ENCODE data around the gene TERT. TPM values are rescaled to one million over a fixed set of nuclear protein-coding genes. Genes with fewer than 3 reads are reported as not detected.
"Not testable (repeated sequence)": the region's sequence is repeated elsewhere in the genome, so short reads cannot be mapped to it uniquely, and the experiment has no call there.

The TERT gene
- total RNA-seq, 1 donor from 2014 or later: not detected

DNA sequence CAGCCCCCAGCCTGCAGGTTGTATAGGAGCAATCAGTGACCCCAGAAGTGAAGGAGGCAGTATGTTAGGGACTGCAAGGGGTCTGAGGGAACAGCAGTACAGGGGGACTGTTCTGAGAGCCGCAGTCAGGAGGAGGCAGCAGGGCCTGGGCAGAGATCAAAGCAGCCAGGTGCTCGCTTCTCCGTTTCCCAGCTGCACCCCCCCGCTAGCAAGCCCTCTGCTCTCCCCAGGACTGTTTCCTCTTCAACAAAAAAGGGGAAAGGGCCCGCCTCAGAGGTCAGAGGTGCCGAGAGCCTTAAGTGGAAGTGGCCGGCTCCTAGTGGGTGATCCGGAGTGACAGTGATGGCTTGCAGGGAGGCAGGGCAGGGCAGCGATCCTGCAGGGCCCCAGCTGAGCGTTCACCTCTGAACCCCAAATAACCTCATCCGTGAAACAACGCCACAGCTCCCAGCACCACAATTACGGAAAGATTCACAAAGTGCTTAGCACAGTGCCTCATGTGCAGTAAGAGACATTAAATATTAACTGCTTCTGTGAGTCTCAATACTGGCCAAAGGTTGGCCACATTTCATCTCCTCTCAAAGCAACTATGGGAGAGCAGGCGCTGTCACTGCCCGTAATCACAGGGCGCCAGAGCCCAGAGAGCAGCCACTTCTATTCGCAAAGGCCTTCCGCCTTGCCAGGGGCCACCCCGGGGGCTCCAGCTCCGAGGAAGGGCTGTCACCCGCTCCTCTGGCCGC is 42.1 kb upstream of the TERT start:
- no peaks in the 10 kb centered on the region for H3K9me3 ChIP-seq
- TF ChIP-seq, protein P1, sequence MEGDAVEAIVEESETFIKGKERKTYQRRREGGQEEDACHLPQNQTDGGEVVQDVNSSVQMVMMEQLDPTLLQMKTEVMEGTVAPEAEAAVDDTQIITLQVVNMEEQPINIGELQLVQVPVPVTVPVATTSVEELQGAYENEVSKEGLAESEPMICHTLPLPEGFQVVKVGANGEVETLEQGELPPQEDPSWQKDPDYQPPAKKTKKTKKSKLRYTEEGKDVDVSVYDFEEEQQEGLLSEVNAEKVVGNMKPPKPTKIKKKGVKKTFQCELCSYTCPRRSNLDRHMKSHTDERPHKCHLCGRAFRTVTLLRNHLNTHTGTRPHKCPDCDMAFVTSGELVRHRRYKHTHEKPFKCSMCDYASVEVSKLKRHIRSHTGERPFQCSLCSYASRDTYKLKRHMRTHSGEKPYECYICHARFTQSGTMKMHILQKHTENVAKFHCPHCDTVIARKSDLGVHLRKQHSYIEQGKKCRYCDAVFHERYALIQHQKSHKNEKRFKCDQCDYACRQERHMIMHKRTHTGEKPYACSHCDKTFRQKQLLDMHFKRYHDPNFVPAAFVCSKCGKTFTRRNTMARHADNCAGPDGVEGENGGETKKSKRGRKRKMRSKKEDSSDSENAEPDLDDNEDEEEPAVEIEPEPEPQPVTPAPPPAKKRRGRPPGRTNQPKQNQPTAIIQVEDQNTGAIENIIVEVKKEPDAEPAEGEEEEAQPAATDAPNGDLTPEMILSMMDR (IDR thresholded peaks at IDR 0.05): no peak
- H3K36me3 ChIP-seq: peaks cover 81 to 90% of the 10 kb centered on the region in 2 donors
- no peak overlapping the region for H3K4me3 ChIP-seq
- intact Hi-C loops (cut with DNase I): no loop called here
- H3K27me3 ChIP-seq: no peaks in the 10 kb centered on the region
- no peak for DNase-seq (ENCODE audit: low spot score in 2 of 2)
- H3K27ac ChIP-seq: no peak overlapping the region
- H3K4me1 ChIP-seq: no peaks in the 10 kb centered on the region

DNA sequence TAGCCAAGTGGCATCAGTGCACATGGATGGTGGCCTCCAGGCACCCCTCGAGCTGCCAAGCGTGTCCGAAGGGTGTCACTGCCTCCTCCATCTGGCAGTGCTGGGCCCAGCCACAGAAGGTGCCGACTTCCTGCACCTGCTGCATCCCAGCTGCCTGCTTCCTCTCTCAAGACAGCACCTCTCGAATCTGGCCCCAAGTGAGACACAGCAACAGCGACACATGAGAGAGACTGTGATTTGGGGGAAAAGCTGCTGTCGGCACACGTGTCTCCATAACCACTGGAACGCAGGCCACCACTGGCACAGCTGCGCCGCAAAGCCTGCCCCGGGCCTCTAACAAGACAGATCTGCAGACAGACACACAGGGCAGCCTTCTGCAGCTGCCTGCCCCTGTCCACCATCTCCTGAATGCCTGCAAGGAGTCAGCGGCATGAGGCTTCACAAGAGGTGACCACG is 41.3 kb upstream of the TERT start:
- Histone ChIP-seq H3K27me3 (no peaks in the 10 kb centered on the region), H3K9me3 (no peaks in the 10 kb centered on the region), H3K36me3 (peaks cover 82 to 90% of the 10 kb centered on the region in 2 donors), H3K4me1 (no peaks in the 10 kb centered on the region), H3K27ac (no peak overlapping the region), H3K4me3 (no peak overlapping the region)
- TF ChIP-seq, protein P1 (IDR thresholded peaks at IDR 0.05): no peak
- intact Hi-C loops (cut with DNase I): no loop called here
- no peak for DNase-seq (ENCODE audit: low spot score in 2 of 2)

DNA sequence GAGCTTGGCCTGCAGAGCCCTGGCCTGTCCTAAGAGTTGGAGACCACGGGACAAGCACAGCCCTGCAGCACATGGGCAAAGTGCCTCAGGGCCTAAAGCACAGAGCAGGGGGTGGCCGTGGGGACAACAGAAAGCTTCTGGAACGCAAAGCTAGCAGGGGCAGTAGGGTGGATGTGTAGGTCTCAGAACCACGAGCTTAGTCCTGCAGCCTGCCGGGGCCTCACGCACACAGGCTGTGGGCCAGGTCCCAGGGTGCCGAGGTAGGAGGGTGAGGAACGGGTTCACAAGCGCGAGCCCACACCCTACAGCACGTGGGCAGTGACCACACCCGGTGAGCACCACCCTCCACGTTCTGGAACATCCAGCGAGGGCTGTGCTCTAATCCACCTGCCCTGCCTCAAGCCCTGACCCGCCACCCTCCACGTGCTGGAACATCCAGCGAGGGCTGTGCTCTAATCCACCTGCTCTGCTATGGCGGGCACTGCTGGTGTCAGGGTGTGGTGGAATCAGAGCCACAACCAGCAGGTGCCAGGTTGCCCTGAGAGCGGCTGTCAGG is 40.8 kb upstream of the TERT start:
- H3K27me3 ChIP-seq: no peaks in the 10 kb centered on the region
- no peaks in the 10 kb centered on the region for H3K4me1 ChIP-seq
- no peak overlapping the region for H3K4me3 ChIP-seq
- DNase-seq (ENCODE audit: low spot score in 2 of 2): no peak
- intact Hi-C loops (cut with DNase I): no loop called here
- H3K36me3 ChIP-seq: peaks cover 82 to 90% of the 10 kb centered on the region in 2 donors
- no peaks in the 10 kb centered on the region for H3K9me3 ChIP-seq
- no peak overlapping the region for H3K27ac ChIP-seq
- TF ChIP-seq, protein P1 (IDR thresholded peaks at IDR 0.05): no peak

DNA sequence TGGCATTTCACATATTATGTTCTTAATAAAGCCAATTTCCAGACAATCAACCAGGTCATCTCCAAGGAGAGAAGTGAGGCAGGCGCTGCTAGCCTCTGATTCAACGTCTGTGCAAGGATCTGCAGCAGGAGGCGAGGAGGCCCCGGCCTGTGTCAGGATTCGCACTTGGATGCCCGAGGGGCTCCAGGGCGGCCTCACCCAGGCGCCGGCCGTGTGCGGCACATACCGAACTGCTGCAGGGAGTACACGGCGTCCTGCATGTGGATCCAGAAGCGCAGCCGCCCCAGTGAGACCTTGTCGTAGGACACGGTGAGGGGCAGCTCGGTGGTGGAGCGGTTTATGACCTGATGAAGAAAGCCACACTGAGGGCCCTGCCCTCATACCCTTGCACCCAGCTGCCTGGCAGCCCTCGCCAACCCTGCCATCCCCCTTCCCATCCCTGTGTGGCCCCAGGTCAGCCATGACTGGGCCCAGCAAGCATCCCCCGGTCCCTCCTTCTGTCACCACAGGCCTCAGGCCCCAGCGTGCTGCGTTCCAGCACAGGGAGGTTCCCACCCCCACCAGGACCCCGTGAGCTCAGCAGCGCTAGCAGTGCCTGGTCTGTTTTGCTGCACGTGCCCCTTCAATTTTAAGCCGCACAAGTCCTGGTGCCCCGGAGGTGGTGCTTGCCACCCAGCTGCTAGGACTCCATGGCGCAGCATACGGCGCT is 40.1 kb upstream of the TERT start:
- no peak for DNase-seq (ENCODE audit: low spot score in 2 of 2)
- H3K27me3 ChIP-seq: no peaks in the 10 kb centered on the region
- no peak overlapping the region for H3K4me3 ChIP-seq
- peaks cover 82 to 90% of the 10 kb centered on the region in 2 donors for H3K36me3 ChIP-seq
- H3K4me1 ChIP-seq: no peaks in the 10 kb centered on the region
- intact Hi-C loops (cut with DNase I): no loop called here
- H3K9me3 ChIP-seq: no peaks in the 10 kb centered on the region
- H3K27ac ChIP-seq: no peak overlapping the region
- TF ChIP-seq, protein P1 (IDR thresholded peaks at IDR 0.05): no peak

DNA sequence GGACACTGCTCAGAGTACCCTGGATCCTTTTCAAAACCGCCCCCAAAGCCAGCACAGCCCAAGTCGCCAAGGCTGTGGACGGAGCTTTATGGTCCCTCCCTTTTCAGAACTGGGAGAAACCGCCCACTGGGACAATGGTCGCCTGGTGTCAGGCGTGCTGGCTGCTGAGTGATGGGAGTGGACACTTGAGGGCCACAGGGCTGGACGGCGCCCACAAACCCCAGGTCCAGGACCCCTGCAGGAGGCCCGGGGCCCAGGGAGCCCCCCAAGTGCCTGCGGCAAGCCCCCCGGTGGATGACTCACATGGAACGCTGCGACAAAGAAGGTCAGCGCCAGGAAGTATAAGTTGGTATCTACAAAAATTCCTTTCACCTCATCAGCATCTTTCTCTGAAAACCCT is 39.1 kb upstream of the TERT start:
- Histone ChIP-seq H3K27ac (no peak overlapping the region), H3K36me3 (peaks cover 78 to 90% of the 10 kb centered on the region in 2 donors), H3K4me1 (no peaks in the 10 kb centered on the region), H3K4me3 (no peak overlapping the region), H3K27me3 (no peaks in the 10 kb centered on the region), H3K9me3 (no peaks in the 10 kb centered on the region)
- TF ChIP-seq, protein P1 (IDR thresholded peaks at IDR 0.05): no peak
- intact Hi-C loops (cut with DNase I): no loop called here
- DNase-seq (ENCODE audit: low spot score in 2 of 2): no peak

DNA sequence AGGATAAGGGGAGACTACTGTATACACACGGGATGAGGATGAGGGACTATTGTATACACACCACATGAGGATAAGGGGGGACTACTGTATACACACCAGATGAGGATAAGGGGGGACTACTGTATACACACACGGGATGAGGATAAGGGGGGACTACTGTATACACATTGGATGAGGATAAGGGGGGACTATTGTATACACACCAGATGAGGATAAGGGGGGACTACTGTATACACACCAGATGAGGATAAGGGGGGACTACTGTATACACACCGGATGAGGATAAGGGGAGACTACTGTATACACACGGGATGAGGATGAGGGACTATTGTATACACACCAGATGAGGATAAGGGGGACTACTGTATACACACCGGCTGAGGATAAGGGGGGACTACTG is 38.4 kb upstream of the TERT start:
- H3K27me3 ChIP-seq; intact Hi-C loops (cut with DNase I); H3K4me1 ChIP-seq; DNase-seq (ENCODE audit: low spot score in 2 of 2); H3K4me3 ChIP-seq; H3K9me3 ChIP-seq; H3K27ac ChIP-seq: not testable (repeated sequence)
- peaks cover 71 to 87% of the 10 kb centered on the region in 2 donors for H3K36me3 ChIP-seq
